Breast epithelium (tissue), 4 donors: ENCODE data around the gene LDHA. TPM values are rescaled to one million over a fixed set of nuclear protein-coding genes. Genes with fewer than 3 reads are reported as not detected.
A peak's percentile ranks its signal among the peaks of the same experiment; 100 is the strongest.
"Not testable (repeated sequence)": the region's sequence is repeated elsewhere in the genome, so short reads cannot be mapped to it uniquely, and the experiment has no call there.

Source experiments
- DNase-seq, 2 donors: peaks; one replicate each; pipeline ENCODE4 v3.0.0-alpha.2; 2019; ENCODE audit warnings: low spot score in 2 of 2
- H3K27ac ChIP-seq, 2 donors: fragments of 200-600 bp; sonication (generic) in 1 of 2; one replicate each; pipeline ENCODE4 v1.5.1; 2016 to 2019; ENCODE audit warnings: mild to moderate bottlenecking in 1 of 2
- H3K27me3 ChIP-seq, 2 donors: fragments of 200-600 bp; sonication (generic) in 1 of 2; one replicate each; pipeline versions ENCODE4 v1.5.1 to v1.6.0; 2017 to 2019; ENCODE audit warnings: control low read depth in 1 of 2, mild to moderate bottlenecking in 1 of 2
- H3K36me3 ChIP-seq: fragments of 200-600 bp; one replicate; pipeline ENCODE4 v1.5.1; 2019
- H3K4me1 ChIP-seq, 2 donors: fragments of 200-600 bp; sonication (generic); one replicate each; pipeline ENCODE4 v1.5.1; 2016 to 2019; ENCODE audit warnings: control low read depth in 1 of 2
- H3K4me3 ChIP-seq, 3 donors: fragments of 200-600 bp; sonication (generic); 1 replicate in 2 of 3; 2 replicates in 1 of 3; pipeline ENCODE4 v1.5.1; 2016 to 2019; ENCODE audit warnings: mild to moderate bottlenecking in 3 of 3, moderate library complexity in 2 of 3
- H3K9me3 ChIP-seq, 2 donors: fragments of 200-600 bp; sonication (generic) in 1 of 2; one replicate each; pipeline ENCODE4 v1.5.1; 2016 to 2019; ENCODE audit warnings: control low read depth in 1 of 2
- CTCF ChIP-seq, 3 donors: fragments of 450-650 bp; IDR thresholded peaks; one replicate each; pipeline ENCODE4 v1.5.1; 2016 to 2017; ENCODE audit warnings: antibody characterized with exemption in 3 of 3, mild to moderate bottlenecking in 3 of 3, moderate library complexity in 3 of 3
- POLR2A ChIP-seq: fragments of 450-650 bp; IDR thresholded peaks from one replicate; pipeline ENCODE4 v1.6.1; 2016; ENCODE audit warnings: antibody characterized with exemption, mild to moderate bottlenecking, moderate library complexity
- POLR2AphosphoS5 ChIP-seq, 3 donors: sonication (generic); formaldehyde crosslinking; IDR thresholded peaks; one replicate each; pipeline ENCODE4 v1.6.1; 2017; ENCODE audit warnings: antibody characterized with exemption in 3 of 3
- intact Hi-C: fragments of 100-400 bp; cut with DNase I; formaldehyde crosslinking; loops from one replicate; pipeline ENCODE4 v1.15.1; 2023; ENCODE audit warnings: low total_unique reads
- total RNA-seq, 3 donors: library from RNA; depleted of rRNA; stranded (reverse); fragments of >200 nt; gene quantifications; one replicate each; pipeline ENCODE4 v1.1.0, GENCODE V29; 2016

LDHA gene
- total RNA-seq, 3 donors from 2014 or later: 433 to 515 (median 501) TPM

GRCh38 chr11:18404062-18404461, 9.7 kb downstream of the LDHA start:
- no peaks in the 10 kb centered on the region for H3K9me3 ChIP-seq
- DNase-seq: no peak
- peaks cover 13% of the 10 kb centered on the region for H3K36me3 ChIP-seq
- H3K27ac ChIP-seq: no peak overlapping the region
- no peaks in the 10 kb centered on the region for H3K27me3 ChIP-seq
- intact Hi-C loops: no loop called here
- TF ChIP-seq POLR2AphosphoS5 (IDR thresholded peaks at IDR 0.05): no peak
- TF ChIP-seq CTCF (IDR thresholded peaks at IDR 0.05): no peak
- H3K4me3 ChIP-seq: no peak overlapping the region
- H3K4me1 ChIP-seq: no peaks in the 10 kb centered on the region

GRCh38 chr11:18407400-18407799, 13.0 kb downstream of the LDHA start:
- DNase-seq, H3K4me1 ChIP-seq, H3K4me3 ChIP-seq, intact Hi-C loops, H3K27me3 ChIP-seq, H3K9me3 ChIP-seq: not testable (repeated sequence)
- peak overlapping the region in 1 of 2 donors; percentile 26 for H3K27ac ChIP-seq
- H3K36me3 ChIP-seq: peaks cover 11% of the 10 kb centered on the region

- Histone ChIP-seq H3K27me3 (no peaks in the 10 kb centered on the region), H3K36me3 (no peaks in the 10 kb centered on the region), H3K9me3 (no peaks in the 10 kb centered on the region), H3K27ac (no peak overlapping the region), H3K4me3 (no peak overlapping the region), H3K4me1 (no peaks in the 10 kb centered on the region)
- no peak for DNase-seq
- intact Hi-C loops: no loop called here
- TF ChIP-seq POLR2A: no peak
- TF ChIP-seq CTCF (IDR thresholded peaks at IDR 0.05): no peak
- TF ChIP-seq POLR2AphosphoS5 (IDR thresholded peaks at IDR 0.05): no peak
Observed at GRCh38 chr11:18408558-18409291, 14.4 kb downstream of the LDHA start.

- no peaks in the 10 kb centered on the region for H3K27me3 ChIP-seq
- TF ChIP-seq POLR2AphosphoS5 (IDR thresholded peaks at IDR 0.05) (no peak), CTCF (IDR thresholded peaks at IDR 0.05) (no peak), POLR2A (no peak)
- no peaks in the 10 kb centered on the region for H3K9me3 ChIP-seq
- DNase-seq: no peak
- H3K27ac ChIP-seq: no peak overlapping the region
- no peak overlapping the region for H3K4me3 ChIP-seq
- intact Hi-C loops: no loop called here
- H3K36me3 ChIP-seq: no peaks in the 10 kb centered on the region
- no peaks in the 10 kb centered on the region for H3K4me1 ChIP-seq
Observed at GRCh38 chr11:18416459-18416858, 22.1 kb downstream of the LDHA start.

- TF ChIP-seq POLR2A (no peak), POLR2AphosphoS5 (IDR thresholded peaks at IDR 0.05) (no peak), CTCF (IDR thresholded peaks at IDR 0.05) (no peak)
- Histone ChIP-seq H3K27ac (no peak overlapping the region), H3K36me3 (no peaks in the 10 kb centered on the region), H3K9me3 (no peaks in the 10 kb centered on the region), H3K4me3 (no peak overlapping the region), H3K27me3 (no peaks in the 10 kb centered on the region), H3K4me1 (no peaks in the 10 kb centered on the region)
- no peak for DNase-seq
- intact Hi-C loops: no loop called here
Observed at GRCh38 chr11:18419040-18419439, 24.7 kb downstream of the LDHA start.

- no peak for TF ChIP-seq POLR2A
- no peak for TF ChIP-seq CTCF (IDR thresholded peaks at IDR 0.05)
- no peak for TF ChIP-seq POLR2AphosphoS5 (IDR thresholded peaks at IDR 0.05)
- no peaks in the 10 kb centered on the region for H3K27me3 ChIP-seq
- H3K9me3 ChIP-seq: no peaks in the 10 kb centered on the region
- H3K4me3 ChIP-seq: no peak overlapping the region
- no peaks in the 10 kb centered on the region for H3K4me1 ChIP-seq
- H3K36me3 ChIP-seq: no peaks in the 10 kb centered on the region
- H3K27ac ChIP-seq: no peak overlapping the region
- DNase-seq: no peak
- intact Hi-C loops: no loop called here
Observed at GRCh38 chr11:18420067-18420466, 25.7 kb downstream of the LDHA start.
